T-cell (primary cell): ENCODE measurements around the gene CPNE5. TPM values are rescaled to one million over a fixed set of nuclear protein-coding genes. Genes with fewer than 3 reads are reported as not detected.

Source experiments
- ATAC-seq, 4 experiments: fragments of 200-7000 bp in 3 of 4; fragments of 150-1000 bp in 1 of 4; cut with Tn5 transposase; replicated peaks in 1 of 4; 1 replicate in 3 of 4; 2 replicates in 1 of 4; pipeline ENCODE4 v1.10.0; 2021; ENCODE audit warnings: moderate library complexity in 3 of 4, mild to moderate bottlenecking in 2 of 4, moderate number of reproducible peaks in 1 of 4
- CTCF ChIA-PET, 2 donors: fragments of 300-600 bp; sonication (Branson Sonifier 250); formaldehyde crosslinking; loops; one replicate each; lab custom pipeline; 2022; ENCODE audit warnings: antibody characterized with exemption in 2 of 2; lab: Charles Lee
- POLR2A ChIA-PET, 2 donors: fragments of 300-600 bp; sonication (Branson Sonifier 250); formaldehyde crosslinking; loops; one replicate each; lab custom pipeline; 2022; ENCODE audit warnings: antibody characterized with exemption in 2 of 2; lab: Charles Lee
- DNase-seq, 35 experiments: peaks; one replicate each; pipeline versions ENCODE4 v3.0.0 to v3.0.0-alpha.2; 2013 to 2023
- H3K27ac ChIP-seq: one replicate; pipeline ENCODE4 v1.5.1; 2013; ENCODE audit warnings: low read length
- H3K27me3 ChIP-seq, 2 experiments: replicated peaks in 1 of 2; 1 replicate in 1 of 2; 2 replicates in 1 of 2; pipeline versions ENCODE4 v1.6.1 to v1.7.0; 2013; ENCODE audit warnings: low read length in 1 of 2, mixed read lengths in 1 of 2; ENCODE audit not compliant: control insufficient read depth in 2 of 2, insufficient read depth in 2 of 2; ENCODE audit errors: extremely low read depth in 1 of 2
- H3K36me3 ChIP-seq, 2 donors: 1 replicate in 1 of 2; 2 replicates in 1 of 2; pipeline versions ENCODE4 v1.6.1 to v1.7.0; 2013; ENCODE audit warnings: low read length in 1 of 2; ENCODE audit not compliant: control insufficient read depth in 2 of 2, insufficient read depth in 1 of 2; ENCODE audit errors: extremely low read depth in 1 of 2
- H3K4me1 ChIP-seq, 2 experiments: 1 replicate in 1 of 2; 2 replicates in 1 of 2; pipeline versions ENCODE4 v1.6.1 to v1.7.0; 2013; ENCODE audit warnings: low read length in 2 of 2, mixed read lengths in 1 of 2; ENCODE audit not compliant: insufficient read depth in 2 of 2, control insufficient read depth in 1 of 2; ENCODE audit errors: extremely low read depth in 1 of 2
- H3K4me3 ChIP-seq, 2 donors: 1 replicate in 1 of 2; 2 replicates in 1 of 2; pipeline versions ENCODE4 v1.5.1 to v1.7.0; 2013; ENCODE audit warnings: mild to moderate bottlenecking in 2 of 2, low read length in 1 of 2, moderate library complexity in 1 of 2; ENCODE audit not compliant: control insufficient read depth in 1 of 2; ENCODE audit errors: extremely low read depth in 1 of 2
- H3K9me3 ChIP-seq: 2 replicates; pipeline ENCODE4 v1.7.0; 2013
- H3K27ac Mint-ChIP-seq, 2 donors: one replicate each; pipeline ENCODE4 v1.8.0; 2020 to 2021; ENCODE audit warnings: mild to moderate bottlenecking in 2 of 2, mixed read lengths in 2 of 2
- H3K27me3 Mint-ChIP-seq, 2 donors: one replicate each; pipeline ENCODE4 v1.8.0; 2021 to 2022; ENCODE audit warnings: mixed read lengths in 2 of 2
- H3K36me3 Mint-ChIP-seq: one replicate; pipeline ENCODE4 v1.8.0; 2021; ENCODE audit warnings: mixed read lengths
- H3K4me1 Mint-ChIP-seq, 3 donors: one replicate each; pipeline ENCODE4 v1.8.0; 2020 to 2022; ENCODE audit warnings: mixed read lengths in 3 of 3, mild to moderate bottlenecking in 1 of 3
- H3K4me3 Mint-ChIP-seq, 3 donors: one replicate each; pipeline ENCODE4 v1.8.0; 2020 to 2022; ENCODE audit warnings: mild to moderate bottlenecking in 3 of 3, mixed read lengths in 3 of 3, moderate library complexity in 3 of 3
- H3K9me3 Mint-ChIP-seq, 3 donors: one replicate each; pipeline ENCODE4 v1.8.0; 2020 to 2022; ENCODE audit warnings: mixed read lengths in 3 of 3
- WGBS: methylation state at CpG from one replicate; pipeline ENCODE4 v1.1.5; 2013; ENCODE audit warnings: missing lambda C conversion rate; ENCODE audit not compliant: insufficient coverage; 5-methylcytosine and 5-hydroxymethylcytosine counted together
- total RNA-seq, 35 experiments: library from RNA in 6 of 35; stranded (reverse) in 6 of 35; fragments of 120-200 nt in 1 of 35; gene quantifications; one replicate each; pipeline versions ENCODE4 v1.2.1 to v1.2.4 and lab custom pipeline; 2013 to 2026

The CPNE5 gene
- total RNA-seq, 5 donors from 2014 or later (not counting 1 experiment from before 2014, with no cell fraction given) = 0.73 to 1.8 (median 1.1) TPM

DNA sequence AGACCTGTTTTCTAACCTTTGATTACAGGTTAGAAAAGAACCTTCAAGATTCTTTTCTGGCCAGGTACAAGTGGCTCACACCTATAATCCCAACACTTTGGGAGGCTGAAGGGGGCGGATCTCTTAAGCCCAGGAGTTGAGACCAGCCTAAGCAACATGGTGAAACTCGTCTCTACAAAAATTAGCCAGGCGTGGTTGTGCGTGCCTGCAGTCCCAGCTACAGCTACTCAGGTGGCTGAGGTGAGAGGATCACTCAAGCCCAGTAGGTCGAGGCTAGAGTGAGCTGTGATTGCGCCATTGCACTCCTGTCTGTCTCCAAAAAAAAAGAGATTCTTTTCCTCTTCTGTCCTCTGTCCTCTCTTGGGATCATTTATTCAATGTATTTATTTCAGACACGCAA, 20.9 kb upstream of the CPNE5 start:
- Mint-ChIP-seq H3K36me3 (peaks cover 55% of the 10 kb centered on the region), H3K4me3 (no peak overlapping the region), H3K27ac (no peak overlapping the region), H3K9me3 (no peaks in the 10 kb centered on the region), H3K4me1 (peaks cover 9 to 23% (median 15%) of the 10 kb centered on the region in 3 donors), H3K27me3 (no peaks in the 10 kb centered on the region)
- no peaks in the 10 kb centered on the region for H3K27me3 ChIP-seq
- H3K4me3 ChIP-seq = no peak overlapping the region
- H3K36me3 ChIP-seq = peaks cover 12 to 51% of the 10 kb centered on the region in 2 donors
- H3K4me1 ChIP-seq = no peaks in the 10 kb centered on the region
- no peak for DNase-seq
- H3K9me3 ChIP-seq = no peaks in the 10 kb centered on the region
- H3K27ac ChIP-seq = no peak overlapping the region
- WGBS = 95% methylated on average over 5 of the region's 7 CpGs
- ChIA-PET POLR2A (no interaction called here), CTCF (interaction anchor here (0.5 to 1.6 kb wide), 2 partner anchors 9 to 179 kb away, joined by 3 to 7 read pairs; no protein-coding TSS in a partner anchor)
- ATAC-seq = no peak

DNA sequence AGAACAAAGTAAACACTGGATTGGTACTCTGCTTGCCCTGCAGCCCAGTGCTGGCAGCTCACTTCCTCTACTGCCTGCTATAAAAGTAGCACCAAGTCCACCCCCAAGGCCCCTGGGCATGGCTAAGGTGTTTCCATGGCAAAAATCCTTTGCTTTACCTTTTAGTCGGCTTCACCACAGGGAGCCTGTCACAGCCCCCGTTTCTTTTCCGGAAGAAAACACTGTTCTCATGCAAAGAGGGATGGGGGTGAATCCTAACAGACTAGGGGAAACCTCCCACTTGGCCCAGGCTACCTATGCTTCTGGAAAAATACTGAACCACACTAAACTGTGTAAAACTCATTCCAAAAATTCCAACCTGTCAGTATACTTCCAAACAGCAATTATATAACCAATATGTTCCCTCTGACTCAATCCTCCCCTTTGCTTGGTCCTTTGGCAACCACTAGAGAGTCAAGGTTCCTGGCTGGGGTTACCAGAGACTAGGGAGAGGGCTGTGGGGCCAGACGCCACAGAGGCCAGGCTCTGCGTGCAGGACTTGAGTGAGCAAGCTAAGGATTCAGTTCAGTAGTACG, 19.2 kb upstream of the CPNE5 start:
- CTCF ChIA-PET = no interaction called here
- H3K36me3 ChIP-seq = peaks cover 12 to 41% of the 10 kb centered on the region in 2 donors
- Mint-ChIP-seq H3K4me3 (no peak overlapping the region), H3K27me3 (no peaks in the 10 kb centered on the region), H3K27ac (no peak overlapping the region), H3K9me3 (no peaks in the 10 kb centered on the region), H3K4me1 (peaks cover 1 to 7% (median 5%) of the 10 kb centered on the region in 3 donors), H3K36me3 (peaks cover 55% of the 10 kb centered on the region)
- 100% methylated on average over 1 of the region's 6 CpGs for WGBS
- ATAC-seq (no peak), DNase-seq (no peak)
- POLR2A ChIA-PET = interaction anchor here in 1 of 2 donors (0.7 kb wide), 1 partner anchor 61 kb away, joined by 10 read pairs; no protein-coding TSS in a partner anchor
- no peak overlapping the region for H3K4me3 ChIP-seq
- no peaks in the 10 kb centered on the region for H3K4me1 ChIP-seq
- H3K27ac ChIP-seq = no peak overlapping the region
- no peaks in the 10 kb centered on the region for H3K27me3 ChIP-seq
- H3K9me3 ChIP-seq = no peaks in the 10 kb centered on the region

DNA sequence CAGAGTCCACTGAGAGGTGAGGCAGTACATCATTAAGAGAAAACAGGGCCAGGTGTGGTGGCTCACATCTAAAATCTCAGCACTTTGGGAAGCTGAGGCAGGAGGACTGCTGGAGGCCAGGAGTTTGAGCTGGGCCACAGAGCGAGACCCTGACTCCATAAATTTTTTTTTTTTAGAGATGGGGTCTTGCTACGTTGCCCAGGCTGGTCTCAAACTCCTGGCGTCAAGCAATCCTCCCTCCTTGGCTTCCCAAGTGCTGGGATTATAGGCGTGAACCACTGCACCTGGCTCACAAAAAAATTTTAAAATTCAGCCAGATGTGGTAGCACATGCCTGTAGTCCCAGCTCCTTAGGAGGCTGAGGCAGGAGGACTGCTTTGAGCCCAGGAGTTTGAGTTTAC, 18.1 kb upstream of the CPNE5 start:
- H3K27me3 ChIP-seq = no peaks in the 10 kb centered on the region
- Mint-ChIP-seq H3K4me1 (peaks cover 0 to 1% (median 0%) of the 10 kb centered on the region in 3 donors), H3K36me3 (peaks cover 52% of the 10 kb centered on the region), H3K4me3 (no peak overlapping the region), H3K27ac (no peak overlapping the region), H3K9me3 (no peaks in the 10 kb centered on the region), H3K27me3 (no peaks in the 10 kb centered on the region)
- H3K36me3 ChIP-seq = peaks cover 12 to 34% of the 10 kb centered on the region in 2 donors
- H3K27ac ChIP-seq = no peak overlapping the region
- H3K4me1 ChIP-seq = no peaks in the 10 kb centered on the region
- DNase-seq = no peak
- H3K4me3 ChIP-seq = no peak overlapping the region
- 100% methylated on average over 2 of the region's 4 CpGs for WGBS
- CTCF ChIA-PET = interaction anchor here in 1 of 2 donors (0.7 kb wide), 1 partner anchor 1460 kb away, joined by 3 read pairs; no protein-coding TSS in a partner anchor
- H3K9me3 ChIP-seq = no peaks in the 10 kb centered on the region
- ATAC-seq = no peak
- POLR2A ChIA-PET = interaction anchor here in 1 of 2 donors (0.6 kb wide), 1 partner anchor 268 kb away, joined by 5 read pairs; no protein-coding TSS in a partner anchor

- no peaks in the 10 kb centered on the region for H3K9me3 ChIP-seq
- Mint-ChIP-seq H3K36me3 (peaks cover 59% of the 10 kb centered on the region), H3K9me3 (no peaks in the 10 kb centered on the region), H3K4me1 (peaks cover 0 to 1% (median 0%) of the 10 kb centered on the region in 3 donors), H3K27me3 (no peaks in the 10 kb centered on the region), H3K27ac (no peak overlapping the region), H3K4me3 (no peak overlapping the region)
- no peaks in the 10 kb centered on the region for H3K4me1 ChIP-seq
- no peak overlapping the region for H3K4me3 ChIP-seq
- H3K27me3 ChIP-seq = no peaks in the 10 kb centered on the region
- ATAC-seq (no peak), DNase-seq (no peak)
- POLR2A ChIA-PET = no interaction called here
- CTCF ChIA-PET = no interaction called here
- no peak overlapping the region for H3K27ac ChIP-seq
- WGBS = 96% methylated on average over 6 of the region's 8 CpGs
- peaks cover 12 to 32% of the 10 kb centered on the region in 2 donors for H3K36me3 ChIP-seq
Observed at GRCh38 chr6:36856277-36856676, 17.0 kb upstream of the CPNE5 start.

GRCh38 chr6:36855750-36856149, 16.5 kb upstream of the CPNE5 start:
- Mint-ChIP-seq H3K36me3 (peaks cover 62% of the 10 kb centered on the region), H3K27ac (no peak overlapping the region), H3K4me3 (no peak overlapping the region), H3K27me3 (no peaks in the 10 kb centered on the region), H3K9me3 (peaks cover 0 to 4% (median 3%) of the 10 kb centered on the region in 3 donors), H3K4me1 (no peaks in the 10 kb centered on the region)
- Histone ChIP-seq H3K36me3 (peaks cover 12 to 32% of the 10 kb centered on the region in 2 donors), H3K4me3 (no peak overlapping the region), H3K4me1 (no peaks in the 10 kb centered on the region), H3K27ac (no peak overlapping the region), H3K27me3 (no peaks in the 10 kb centered on the region), H3K9me3 (no peaks in the 10 kb centered on the region)
- ChIA-PET POLR2A (no interaction called here), CTCF (no interaction called here)
- DNase-seq (no peak), ATAC-seq (no peak)
- 98% methylated on average over 7 of the region's 10 CpGs for whole genome bisulfite sequencing

DNA sequence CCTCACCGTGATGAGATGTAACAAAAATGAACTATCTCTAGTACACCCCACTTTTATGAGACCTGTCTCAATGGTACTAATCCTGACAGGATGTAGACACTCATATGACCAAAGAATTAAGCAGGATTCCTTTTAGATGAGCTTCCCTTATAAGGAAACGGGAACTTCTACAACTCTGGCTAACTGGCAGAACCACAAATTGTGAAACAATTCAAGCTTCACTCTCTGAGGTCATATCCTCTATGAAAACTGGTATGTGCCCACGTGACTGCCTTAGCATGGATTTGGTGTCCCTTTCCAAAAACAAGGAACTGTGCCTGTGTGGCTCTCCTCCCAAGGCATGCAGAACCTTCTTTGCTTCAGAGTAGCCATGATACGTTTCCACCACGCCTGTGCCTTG, 14.1 kb upstream of the CPNE5 start:
- peaks cover 63% of the 10 kb centered on the region for H3K36me3 Mint-ChIP-seq
- no peak overlapping the region for H3K4me3 Mint-ChIP-seq
- Histone ChIP-seq H3K27ac (no peak overlapping the region), H3K36me3 (peaks cover 10 to 28% of the 10 kb centered on the region in 2 donors), H3K9me3 (no peaks in the 10 kb centered on the region), H3K4me3 (no peak overlapping the region), H3K27me3 (peaks cover 0 to 4% of the 10 kb centered on the region in 2 experiments), H3K4me1 (no peaks in the 10 kb centered on the region)
- no peak for DNase-seq
- no peak overlapping the region for H3K27ac Mint-ChIP-seq
- peaks cover 0 to 2% (median 0%) of the 10 kb centered on the region in 3 donors for H3K4me1 Mint-ChIP-seq
- no peak for ATAC-seq
- no peaks in the 10 kb centered on the region for H3K27me3 Mint-ChIP-seq
- peaks cover 0 to 11% (median 7%) of the 10 kb centered on the region in 3 donors for H3K9me3 Mint-ChIP-seq
- ChIA-PET POLR2A (no interaction called here), CTCF (interaction anchor here in 1 of 2 donors (1.1 kb wide), 1 partner anchor 9 kb away, joined by 3 read pairs; no protein-coding TSS in a partner anchor)
- 100% methylated on average over 5 of the region's 5 CpGs for WGBS
